ENCODE results near the gene TSC2.

The TSC2 gene

GRCh38 chr16:2047330-2048115, at the start of gene TSC2, which contains the start of gene NTHL1:
Gene TSC2, plus strand, starts transcription at chr16:2047985. Its CDS starts 631 bp downstream, at chr16:2048616.
Gene NTHL1, minus strand, starts transcription at chr16:2047834. Its CDS starts 11 bp downstream, at chr16:2047823.
- DNase-seq (ENCODE audit: low read depth in 2 of 2): peak; percentile 90 to 91

- no peak for DNase-seq (ENCODE audit: low read depth in 2 of 2)
Measured at GRCh38 chr16:1998360-1998835, 49.4 kb upstream of the TSC2 start.

- no peak for DNase-seq (ENCODE audit: low read depth in 2 of 2)
Measured at GRCh38 chr16:1998852-1999801, 48.7 kb upstream of the TSC2 start.

DNA sequence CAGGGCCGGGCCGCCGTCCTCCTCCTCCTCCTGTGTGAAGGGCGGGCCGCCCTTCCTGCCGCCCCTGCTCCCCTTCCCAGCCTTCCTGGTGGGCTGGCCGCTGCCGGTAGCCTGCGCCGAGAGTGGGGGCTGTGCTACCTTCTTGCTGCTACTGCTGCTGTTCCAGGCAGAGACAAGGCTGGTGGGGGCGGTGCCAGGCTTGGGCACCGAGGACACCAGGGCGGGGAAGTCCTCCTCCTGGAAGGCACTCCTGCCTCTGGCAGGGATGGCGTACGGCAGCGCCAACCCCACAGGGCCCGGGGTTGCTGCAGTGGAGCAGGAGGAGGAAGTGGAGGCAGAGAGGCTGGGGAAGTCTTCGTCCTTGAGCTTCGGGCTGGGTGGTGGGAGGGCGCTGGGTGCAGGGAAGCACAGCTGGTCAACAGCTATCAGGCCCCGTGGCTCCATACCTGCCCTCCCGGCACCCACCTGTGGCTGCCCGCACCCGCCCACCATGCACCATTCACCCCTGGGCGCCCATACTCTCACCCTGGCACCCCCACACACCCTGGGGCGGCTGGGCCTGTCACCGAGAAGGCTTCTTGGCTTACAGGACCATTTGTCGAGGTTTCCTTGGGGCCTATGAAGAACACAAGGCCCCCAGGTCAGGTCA, 47.8 kb upstream of the TSC2 start:
- no peak for DNase-seq (ENCODE audit: low read depth in 2 of 2)

DNA sequence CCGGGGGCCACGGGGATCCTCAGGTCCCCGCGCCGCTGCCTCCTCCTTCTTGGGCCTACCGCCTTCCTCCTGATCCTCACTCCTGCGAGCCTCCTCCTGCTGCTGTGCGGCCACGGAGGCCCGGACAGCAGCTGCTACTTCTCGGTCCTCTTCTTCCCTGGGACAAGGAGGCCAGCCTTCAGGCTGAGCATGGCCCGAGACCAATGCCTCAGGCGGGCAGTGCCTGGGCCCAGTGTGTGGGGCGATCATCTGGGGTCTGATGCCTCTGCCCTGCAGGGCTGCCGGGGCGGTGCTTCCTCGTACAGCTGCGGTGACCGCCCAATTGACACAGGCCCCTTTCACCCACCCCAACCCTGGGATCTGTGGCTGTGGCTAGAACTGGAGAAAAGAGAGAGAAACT, 46.8 kb upstream of the TSC2 start:
- no peak for DNase-seq (ENCODE audit: low read depth in 2 of 2)

DNA sequence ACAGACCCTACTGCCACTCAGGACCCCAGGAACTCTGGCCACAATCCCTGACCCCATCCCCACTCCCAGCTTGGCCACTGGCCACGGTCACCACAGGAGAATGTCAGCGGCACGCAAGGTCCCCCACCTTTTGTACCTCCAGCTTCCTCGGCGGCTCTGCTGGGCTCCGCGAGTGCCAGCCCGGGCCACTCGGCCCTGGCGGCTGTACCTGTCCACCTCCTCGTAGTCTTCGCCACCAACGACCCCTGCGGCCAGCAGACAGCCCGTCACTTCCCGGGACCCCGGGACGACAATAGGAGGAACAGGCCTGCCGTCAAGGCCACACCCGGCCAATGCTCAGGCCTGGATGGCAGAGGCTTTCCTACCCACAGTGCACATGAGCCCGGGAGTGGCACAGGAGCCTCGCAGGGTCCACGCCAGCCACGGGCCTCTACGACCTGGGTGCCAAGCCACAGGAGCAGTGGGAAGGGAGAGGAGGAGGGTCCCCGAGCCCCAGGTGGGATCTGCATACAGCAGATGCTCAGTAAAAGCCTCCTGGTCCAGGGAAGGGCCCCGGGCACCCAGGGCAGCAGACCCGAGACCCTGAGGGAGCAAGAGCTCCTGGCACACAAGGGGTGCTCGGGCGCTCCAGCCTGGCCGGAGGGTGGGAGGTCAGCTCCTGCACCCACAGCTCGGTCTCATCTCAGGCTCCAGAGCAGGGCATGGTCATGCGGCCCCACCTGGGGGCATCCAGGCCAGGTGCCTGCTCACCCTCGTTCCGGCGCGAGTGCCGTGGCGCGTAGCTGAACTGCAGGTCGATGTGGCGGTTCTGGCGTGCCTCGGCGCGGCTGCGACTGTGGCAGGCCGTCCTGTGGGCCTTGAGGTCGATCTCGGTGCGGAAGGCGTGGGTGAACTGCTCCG, 46.1 kb upstream of the TSC2 start:
- DNase-seq (ENCODE audit: low read depth in 2 of 2): no peak

DNA sequence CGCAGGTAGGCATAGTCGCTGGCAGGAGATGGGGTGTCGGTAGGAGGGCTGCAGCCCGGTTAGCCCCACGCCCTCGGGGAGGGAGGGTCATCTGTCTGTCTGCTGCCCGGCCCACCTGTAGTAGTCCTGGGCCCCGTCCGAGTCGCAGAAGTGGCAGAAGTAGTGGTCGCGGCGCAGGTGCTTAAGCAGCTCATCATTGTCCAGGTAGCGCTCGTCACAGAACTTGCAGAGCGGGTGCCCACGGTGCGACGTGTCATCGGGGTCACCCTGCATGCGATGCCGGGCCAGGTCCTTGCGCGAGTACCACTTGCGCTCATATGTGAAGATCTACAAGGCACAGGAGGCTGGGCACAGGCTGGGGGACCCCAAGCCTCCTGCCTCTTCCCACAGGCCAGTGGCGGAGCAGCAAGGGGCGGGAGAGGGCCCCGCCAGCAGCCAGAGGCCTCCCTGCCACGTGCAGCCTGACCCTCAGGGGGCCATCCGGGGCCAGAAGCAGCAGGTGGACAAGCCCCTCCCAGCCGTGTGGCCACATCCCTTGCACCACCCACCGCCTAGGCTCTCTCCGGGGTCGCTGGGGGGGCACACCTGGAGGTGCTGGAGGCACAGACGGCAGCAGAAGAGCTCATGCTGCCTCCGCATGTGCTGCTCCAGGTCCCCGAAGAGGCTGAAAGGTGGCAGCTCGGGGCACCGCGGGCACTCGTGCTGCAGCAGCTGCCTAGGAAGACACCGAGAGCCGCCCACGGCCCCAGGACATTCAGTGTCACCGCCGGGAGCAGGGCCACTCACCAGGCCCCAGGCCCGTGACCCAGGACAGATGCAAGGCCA, 45.2 kb upstream of the TSC2 start:
- no peak for DNase-seq (ENCODE audit: low read depth in 2 of 2)

GRCh38 chr16:2003231-2003826, 44.5 kb upstream of the TSC2 start:
- no peak for DNase-seq (ENCODE audit: low read depth in 2 of 2)

DNA sequence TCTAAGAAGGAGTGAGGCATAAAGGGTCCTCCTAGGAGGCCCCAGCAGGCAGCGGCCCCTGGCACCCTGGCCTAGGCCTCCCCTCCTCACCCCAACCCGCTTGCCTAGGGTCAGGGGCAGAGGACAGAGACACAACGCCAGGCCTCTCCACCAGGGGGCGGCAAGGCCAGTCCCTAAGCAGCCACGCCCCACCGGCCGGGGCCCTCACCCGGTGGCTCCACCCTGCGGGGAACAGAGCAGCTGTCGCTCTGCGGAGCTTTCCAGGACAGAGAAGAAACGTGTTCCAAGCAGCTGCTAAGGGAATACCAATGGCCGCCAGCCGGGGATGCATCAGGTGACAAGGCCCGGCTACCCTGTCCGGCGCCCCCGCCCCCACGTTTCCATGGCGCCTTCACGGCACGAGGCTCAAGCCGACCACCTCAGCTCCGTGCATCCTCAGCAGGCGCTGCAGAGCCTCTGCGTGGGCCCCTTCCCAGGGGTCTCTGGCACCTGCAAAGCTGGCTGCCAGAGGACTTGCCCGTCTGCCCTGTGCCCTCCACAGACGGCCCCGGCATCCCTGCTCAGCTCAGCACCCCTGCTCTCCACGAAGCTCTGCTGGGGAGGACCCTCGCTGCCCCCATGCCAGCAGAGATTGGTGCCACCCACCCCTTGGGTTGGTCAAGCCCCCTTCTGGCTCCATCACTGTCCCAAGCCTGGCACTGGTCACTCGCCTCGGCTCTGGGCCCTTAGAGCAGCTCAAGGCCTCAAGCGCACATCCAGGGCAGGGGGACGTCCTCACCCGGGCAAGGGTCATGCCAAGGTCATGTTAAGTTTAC, 43.8 kb upstream of the TSC2 start:
- peak; percentile 89 to 93 for DNase-seq (ENCODE audit: low read depth in 2 of 2)

DNA sequence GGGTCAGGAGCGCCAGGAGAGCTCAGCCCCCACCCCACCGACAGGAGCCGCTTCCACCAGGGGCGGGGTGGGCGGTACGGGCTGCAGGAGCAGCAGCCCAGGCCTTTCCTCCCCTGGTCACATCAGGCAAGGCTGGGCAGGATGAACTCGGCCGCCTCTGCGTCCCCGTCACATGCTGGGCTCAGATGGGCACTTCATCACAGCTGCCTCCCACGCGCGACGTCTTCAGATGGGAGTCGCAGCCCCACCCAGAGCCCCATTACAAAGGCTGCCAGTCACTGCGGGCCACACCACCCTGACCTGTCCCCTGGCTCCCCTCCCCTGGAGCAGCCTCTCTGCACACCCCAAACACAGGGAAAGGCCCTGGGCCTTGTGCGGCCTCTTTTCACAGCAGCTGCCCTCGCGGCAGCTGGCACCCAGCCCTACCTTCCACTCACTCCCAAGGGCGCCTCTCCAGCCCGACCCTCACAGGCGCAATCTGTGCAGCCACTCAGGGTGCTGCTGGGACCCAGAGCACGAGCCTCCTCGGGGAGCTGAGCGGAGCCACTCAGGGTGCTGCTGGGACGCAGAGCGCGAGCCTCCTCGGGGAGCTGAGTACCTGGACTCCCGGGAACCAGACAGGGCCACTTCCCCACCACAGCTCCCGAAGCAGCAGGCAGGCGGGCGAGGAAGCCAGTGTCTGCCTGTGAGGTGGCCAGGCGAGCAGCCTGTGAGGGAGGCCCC, 42.8 kb upstream of the TSC2 start:
- DNase-seq (ENCODE audit: low read depth in 2 of 2): no peak

DNA sequence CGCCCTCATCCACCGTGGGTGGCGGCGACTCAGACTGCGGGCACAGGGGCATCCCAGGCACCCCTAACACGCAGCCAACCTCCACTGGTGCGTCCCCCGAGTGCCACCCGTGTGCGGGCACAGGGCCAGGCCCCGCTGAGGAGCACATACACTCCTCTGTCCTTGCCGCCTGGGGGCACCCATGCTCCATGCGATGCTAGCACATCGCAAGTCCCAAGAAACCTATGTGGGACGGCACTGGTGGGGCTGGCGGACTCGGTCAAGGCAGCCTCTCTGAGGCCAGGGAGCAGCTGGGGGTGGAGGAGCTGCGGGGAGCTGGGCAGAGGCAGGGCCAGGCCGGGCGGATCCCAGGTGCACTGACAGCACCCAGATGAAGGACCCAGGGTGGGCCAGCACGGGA, 42.1 kb upstream of the TSC2 start:
- no peak for DNase-seq (ENCODE audit: low read depth in 2 of 2)

- no peak for DNase-seq (ENCODE audit: low read depth in 2 of 2)
Measured at GRCh38 chr16:2006317-2006716, 41.5 kb upstream of the TSC2 start.

DNA sequence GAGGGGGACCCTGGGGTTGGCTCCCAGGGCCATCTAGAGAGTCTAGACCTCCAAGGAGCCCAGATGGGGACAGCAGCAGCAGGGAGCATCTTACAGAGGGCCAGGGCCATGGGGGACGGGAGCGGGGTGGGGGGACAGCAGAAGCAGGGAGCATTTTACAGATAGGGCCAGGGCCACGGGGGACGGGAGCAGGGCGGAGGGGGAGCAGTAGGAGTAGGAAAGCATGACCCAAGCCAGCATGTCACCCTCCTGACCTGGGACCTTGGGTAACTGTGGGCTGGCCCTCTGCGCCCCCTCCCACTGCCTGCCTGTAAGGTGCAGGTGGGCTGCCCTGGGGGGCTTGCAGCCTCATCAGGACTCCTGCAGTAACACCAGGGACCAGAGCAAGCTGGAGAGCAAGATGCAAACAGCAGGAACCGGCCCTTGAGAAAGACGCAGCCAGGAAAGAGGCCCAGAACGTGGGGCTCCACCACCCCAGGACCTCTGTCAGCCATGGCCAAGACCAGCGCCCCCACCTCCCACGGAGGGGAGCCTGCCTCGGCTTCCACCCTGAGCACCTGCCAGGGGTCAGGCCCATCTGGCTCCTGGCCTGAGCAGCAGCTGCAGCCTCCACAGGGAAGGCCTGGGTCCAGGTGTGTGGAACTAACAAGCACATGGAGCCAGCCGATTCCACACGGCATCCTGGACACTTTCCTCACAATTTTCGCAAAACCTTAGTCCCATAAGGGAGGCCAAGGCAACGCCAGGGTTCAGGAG, 40.5 kb upstream of the TSC2 start:
- no peak for DNase-seq (ENCODE audit: low read depth in 2 of 2)

GRCh38 chr16:2008009-2008526, 39.7 kb upstream of the TSC2 start:
- DNase-seq (ENCODE audit: low read depth in 2 of 2): no peak

DNA sequence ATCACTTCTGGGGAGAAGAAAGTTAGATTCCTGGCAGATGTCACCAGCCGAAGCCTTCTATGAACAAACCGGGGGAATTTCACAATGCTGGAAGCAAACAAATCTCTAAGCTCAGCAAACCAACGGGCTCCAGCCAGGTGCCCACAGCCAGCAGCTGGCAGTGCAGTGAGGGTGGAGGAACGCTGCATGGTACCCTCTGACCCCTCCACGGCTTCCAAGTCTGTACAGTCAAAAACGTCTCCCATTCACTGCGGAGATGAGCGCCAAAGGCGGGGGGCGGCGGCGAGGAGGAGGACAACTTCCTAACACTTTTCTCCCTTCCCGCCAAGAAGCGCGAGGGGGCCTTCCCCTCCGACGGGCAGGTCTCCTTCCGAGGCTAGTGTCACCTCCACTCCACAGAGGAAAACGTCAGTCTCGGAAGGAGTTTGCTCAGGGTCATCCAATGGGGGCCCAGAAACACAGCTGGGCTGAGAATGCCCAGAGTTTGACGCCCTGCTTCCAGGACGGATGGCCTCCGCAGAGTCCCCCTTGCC, 39.1 kb upstream of the TSC2 start:
- DNase-seq (ENCODE audit: low read depth in 2 of 2): no peak

DNA sequence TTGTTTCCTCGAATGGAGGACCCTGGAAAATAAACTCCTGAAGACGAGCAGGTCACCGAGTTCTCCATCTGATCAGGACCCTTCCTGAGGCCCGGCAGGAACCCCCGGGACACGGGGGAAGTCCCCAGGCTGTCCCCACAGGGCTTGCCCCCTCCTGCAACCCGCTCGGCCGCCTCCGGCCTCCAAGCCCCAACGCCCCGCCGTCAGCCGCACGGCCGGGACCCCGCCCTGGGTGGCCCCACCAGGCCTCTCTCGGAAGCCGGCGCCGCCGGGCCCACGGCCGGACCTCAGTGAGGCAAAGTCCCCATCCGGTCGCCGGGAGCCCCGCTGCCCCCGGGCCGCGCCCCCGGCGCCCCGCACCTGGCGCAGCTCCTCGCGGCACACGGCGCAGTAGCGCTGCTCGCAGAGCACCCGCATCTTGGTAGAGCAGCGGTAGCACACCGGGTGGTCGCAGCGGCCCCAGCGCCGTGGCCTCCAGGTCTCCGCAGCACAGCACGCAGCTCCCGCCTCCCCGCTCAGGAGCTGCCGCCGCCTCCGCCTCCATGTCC, 38.5 kb upstream of the TSC2 start:
- no peak for DNase-seq (ENCODE audit: low read depth in 2 of 2)

All from stimulated activated CD4-positive, alpha-beta T cell treated with anti-CD3 and anti-CD28 coated beads, Interleukin-4, amount 100 ng/mL, for 48 hours (primary cell).